Inflammatory macrophage treated with lipopolysaccharide for 4 hours (primary cell): ENCODE results near the gene MRM2.

Experiments
- DNase-seq: peaks from one replicate; pipeline ENCODE4 v3.0.0-alpha.2; 2020

MRM2 gene

DNA sequence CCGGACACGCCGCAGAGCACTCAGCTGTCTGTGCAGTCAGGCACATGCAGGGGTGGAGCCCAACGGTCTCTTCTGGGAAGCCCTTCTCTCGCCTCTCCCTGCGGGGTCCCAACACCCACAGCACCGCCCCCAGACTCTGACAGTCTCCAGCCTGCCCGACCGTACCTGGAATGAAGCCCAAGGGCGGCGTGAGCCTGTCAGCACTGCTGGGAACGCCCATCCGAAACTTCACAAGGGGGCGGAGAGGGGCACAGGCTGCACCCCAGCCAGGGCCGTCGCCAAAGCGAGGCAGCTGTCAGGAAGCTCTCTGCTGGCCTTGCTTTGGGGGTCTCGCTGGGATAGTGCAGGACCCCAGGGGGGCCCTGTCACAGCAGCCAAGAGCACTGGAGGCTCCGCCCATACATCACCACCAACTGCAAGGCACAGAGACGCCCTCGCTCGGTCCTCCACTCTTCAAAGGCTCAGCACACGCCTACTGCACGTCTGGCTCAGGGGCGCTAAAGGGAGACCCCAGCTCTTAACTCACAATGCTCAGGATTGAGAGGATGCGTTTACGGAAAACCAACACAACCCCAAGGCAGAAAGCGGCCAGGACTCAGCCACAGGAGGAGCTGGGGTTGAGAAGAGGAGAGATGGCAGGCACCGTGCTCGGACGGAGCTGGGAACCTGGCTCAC is 40.2 kb downstream of the MRM2 start:
- no peak for DNase-seq

GRCh38 chr7:2201128-2201527 is 40.9 kb downstream of the MRM2 start:
- DNase-seq = no peak

GRCh38 chr7:2200584-2200980 is 41.4 kb downstream of the MRM2 start:
- no peak for DNase-seq

DNA sequence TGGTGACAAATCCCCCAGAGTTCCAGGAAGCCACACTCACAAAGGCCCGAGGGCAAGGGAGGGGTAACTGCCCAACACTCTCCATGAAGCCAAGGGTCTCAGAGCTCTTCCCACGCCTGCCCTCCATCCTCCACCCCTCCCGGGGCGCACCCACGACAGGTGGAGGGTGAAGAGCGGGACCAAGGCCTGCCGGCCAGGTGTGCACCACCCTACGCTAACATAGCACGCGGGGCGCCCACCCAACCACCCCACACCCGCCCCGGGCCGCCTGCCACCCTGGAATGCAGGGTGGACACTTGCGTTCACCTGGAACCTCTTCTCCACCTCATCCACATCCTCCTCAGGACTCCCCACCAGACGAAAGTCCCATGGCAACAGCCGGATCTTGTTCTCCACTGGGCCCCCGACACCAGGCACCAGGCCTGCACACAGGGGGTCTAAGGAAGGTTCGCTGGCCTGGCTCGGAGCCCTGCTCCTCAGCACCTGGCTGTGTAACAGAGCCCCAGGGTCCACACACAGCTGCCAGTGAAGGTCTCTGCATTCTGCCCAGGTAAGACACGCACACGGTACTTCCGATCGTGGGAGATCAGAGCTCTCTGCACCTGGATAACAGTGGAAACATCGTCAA is 41.9 kb downstream of the MRM2 start:
- no peak for DNase-seq

DNA sequence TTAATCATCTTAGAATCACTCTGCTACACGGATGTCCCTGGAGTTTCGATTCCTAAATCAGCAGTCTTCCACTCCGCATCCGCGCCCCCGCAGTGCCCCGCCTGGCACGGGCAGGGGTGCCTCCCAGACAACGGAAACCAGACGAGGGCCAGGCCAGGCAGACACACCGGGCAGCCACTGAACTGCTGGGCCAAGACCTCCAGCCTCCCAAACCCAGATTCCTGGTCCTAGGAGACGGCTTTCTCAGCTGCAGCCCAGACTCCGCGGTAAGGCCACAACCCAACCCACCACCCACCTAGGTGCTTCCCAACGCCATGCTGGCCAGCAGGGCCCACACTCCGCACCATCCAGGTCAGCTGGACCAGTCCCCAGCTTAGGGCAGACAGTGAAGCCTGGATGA is 42.5 kb downstream of the MRM2 start:
- no peak for DNase-seq

GRCh38 chr7:2198760-2199159 is 43.2 kb downstream of the MRM2 start:
- no peak for DNase-seq

GRCh38 chr7:2198206-2198605 is 43.8 kb downstream of the MRM2 start:
- no peak for DNase-seq

DNA sequence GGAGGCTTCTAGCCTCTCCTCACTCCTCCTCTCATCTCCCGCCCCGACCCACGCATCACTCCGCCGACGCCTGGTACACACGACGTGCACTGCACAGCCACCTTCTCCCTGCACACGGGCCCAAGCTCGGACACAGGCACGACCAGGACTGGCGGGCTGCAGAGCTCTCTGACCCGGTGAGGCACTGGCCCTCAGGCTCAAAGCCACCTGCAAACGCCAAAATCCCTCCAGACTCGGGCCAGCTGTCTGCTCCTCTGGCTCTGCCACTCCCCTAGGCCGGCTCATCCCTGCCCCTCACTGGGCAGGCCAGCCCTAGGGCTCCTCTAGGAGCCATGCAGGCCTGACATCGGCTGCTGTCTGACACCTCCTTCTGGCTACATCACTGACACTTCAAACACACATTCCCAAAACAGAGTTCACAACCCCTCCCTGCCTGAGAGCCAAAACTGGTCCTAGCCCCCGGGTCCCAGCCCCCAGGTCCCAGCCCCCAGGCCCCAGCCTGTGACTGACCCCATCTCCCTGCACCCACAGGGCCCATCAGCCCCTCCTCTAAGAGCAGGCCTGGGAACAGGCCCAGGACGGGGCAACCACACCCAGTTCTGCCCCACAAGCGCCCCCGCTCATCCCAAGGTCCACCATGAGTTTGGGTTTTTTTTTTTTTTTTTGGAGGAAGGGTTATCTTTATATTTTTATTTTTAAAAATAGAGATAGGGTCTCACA is 44.4 kb downstream of the MRM2 start:
- DNase-seq = no peak

DNA sequence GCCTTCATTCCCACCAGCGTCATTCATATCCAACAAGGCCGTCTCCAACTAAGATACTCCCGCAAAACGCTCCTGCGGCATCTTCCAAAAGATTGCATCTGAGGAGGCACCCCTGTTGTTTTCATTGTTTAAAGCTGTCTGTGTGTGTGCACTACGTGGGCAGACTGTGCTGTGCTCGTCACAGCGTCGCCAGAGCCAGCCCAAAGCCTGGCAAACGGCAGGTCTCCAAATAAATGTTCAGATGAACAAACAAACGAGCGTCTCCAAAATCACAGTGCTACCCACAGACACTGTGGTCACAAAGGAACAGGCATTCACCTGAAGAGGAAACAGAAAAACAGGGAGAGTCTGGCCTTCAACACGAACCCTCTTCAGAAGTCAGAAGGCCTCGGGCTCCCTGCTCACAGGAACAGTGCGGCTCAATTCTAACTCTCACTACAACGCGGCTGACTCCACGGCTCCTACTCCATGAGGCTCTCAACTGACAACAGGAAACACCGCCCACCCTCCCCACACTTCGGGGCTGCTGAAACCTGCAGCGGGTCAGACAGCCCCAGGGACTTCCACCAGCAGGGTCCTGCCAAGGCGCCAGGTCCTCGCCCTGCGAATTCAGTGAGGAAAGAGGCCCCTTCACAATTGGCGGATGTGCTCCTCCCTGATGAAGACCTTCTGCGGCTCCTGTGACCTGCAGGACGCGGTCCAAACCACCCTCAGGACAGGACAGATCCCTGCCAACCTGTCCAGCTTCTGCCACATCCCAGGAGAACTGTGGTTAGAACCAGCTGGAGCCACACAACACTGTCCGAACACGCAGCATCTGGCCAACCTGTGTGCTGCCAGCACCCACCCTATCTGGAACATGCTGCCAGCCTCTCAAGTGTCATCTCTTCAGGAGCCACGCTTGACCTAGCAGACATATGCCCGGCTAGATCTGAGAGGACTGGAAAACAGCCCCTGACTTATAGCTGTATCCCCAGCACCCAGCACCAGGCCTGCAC is 45.3 kb downstream of the MRM2 start:
- no peak for DNase-seq

DNA sequence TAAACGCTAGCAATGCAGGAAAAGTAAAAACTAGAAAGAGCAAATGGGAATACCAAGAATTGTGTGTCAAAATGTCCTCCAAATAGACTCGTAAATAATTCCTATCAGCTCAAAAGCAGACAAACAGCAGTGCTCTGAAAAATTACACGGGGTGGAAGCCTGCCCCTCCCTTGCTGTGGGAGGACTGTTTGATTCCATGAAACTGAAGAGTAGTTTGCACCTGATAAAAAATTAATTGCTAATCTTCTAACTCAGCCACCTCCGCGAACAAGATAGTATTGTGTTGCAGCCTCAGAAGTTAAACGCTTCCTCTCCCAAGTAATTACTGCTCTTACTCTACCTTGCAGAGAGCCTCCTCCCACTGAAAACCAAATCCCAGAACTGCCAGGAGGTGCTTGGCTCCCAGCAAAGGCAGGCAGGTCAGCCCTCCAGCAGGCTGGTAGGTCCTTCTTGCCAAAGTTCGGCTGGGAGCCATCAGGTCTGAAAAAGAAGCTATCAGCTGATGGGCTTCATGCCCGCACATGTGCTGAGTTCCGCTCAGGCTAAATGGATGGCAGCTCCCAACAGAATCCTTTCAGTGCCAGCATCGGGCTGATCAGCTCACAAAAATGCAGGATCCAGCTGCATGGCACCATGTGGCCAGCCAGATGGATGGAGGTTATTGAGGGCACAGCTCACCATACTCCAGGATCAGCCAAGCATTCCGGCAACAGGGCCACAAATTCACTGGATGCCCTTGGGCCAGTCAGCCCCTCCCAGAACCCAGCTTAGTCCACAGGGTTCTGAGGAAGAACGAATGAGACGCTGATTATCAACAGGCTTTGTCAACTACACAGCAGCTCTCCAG is 46.4 kb downstream of the MRM2 start:
- DNase-seq = no peak

GRCh38 chr7:2193575-2194305 is 48.3 kb downstream of the MRM2 start:
- DNase-seq = no peak

GRCh38 chr7:2192831-2193534 is 49.0 kb downstream of the MRM2 start:
- DNase-seq = no peak

- DNase-seq = no peak
Observed at GRCh38 chr7:2191016-2191415, 51.0 kb downstream of the MRM2 start.

DNA sequence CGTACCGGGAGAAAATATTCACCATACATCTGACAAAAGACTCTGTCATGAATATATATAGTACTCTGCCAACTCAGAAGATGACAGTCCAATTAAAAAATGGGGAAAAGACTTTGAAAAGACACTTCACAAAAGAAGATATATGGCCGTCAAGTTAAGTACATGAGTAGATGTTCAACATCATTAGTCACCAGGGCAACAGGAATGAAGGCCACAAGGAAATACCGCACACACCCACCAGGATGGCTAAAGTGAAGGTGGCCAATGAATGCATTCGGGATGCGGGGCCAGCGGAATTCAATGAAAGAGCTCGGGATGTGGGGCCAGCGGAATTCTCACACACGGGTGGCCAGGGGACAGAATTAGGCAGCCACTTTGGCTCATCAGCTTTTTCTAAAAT is 51.5 kb downstream of the MRM2 start:
- no peak for DNase-seq

DNA sequence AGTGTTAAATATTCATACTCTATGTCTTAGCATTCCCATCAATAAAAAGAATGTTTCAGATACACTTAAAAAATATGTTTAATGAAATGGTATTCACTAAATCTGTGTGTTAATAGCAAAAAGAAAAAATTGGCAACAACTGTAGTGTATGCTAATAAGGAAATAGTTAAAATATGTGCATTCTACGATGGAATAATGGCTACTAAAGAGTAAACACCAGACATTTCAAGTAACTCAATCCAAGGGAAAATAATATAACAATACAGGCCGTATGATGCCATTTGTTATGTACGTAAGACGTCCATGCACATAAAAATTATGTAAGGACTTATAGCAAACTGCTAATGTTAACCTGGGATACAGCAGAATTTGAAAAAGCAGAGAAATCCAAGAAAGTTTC is 55.8 kb downstream of the MRM2 start:
- no peak for DNase-seq

DNA sequence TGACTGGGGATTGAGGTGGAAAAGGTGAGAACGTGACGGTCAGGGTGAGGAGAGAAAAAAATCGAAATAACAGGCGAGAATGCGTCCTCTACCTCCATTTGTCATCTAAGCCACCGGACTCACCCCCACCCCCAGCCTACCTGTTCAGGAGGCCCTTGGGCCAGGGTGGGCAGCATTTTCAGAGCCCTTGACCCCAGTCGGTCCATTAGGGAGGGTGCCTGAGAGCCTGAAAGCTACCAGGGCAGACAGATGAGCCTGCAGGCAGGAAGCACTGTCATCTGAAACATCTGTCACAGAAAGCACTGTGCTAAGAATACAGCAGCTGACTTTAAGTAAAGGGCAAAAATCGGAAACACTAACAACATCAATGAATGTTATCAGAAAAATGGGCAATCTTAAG is 56.3 kb downstream of the MRM2 start:
- DNase-seq = no peak
